Stimulated activated CD4-positive, alpha-beta T cell treated with anti-CD3 and anti-CD28 coated beads, Interleukin-4, amount 100 ng/mL, for 24 hours (primary cell): ENCODE data around the gene TRAPPC2.

ENCODE experiments used
- DNase-seq: peaks from one replicate; pipeline ENCODE4 v3.0.0-alpha.2; 2020

The TRAPPC2 gene

DNA sequence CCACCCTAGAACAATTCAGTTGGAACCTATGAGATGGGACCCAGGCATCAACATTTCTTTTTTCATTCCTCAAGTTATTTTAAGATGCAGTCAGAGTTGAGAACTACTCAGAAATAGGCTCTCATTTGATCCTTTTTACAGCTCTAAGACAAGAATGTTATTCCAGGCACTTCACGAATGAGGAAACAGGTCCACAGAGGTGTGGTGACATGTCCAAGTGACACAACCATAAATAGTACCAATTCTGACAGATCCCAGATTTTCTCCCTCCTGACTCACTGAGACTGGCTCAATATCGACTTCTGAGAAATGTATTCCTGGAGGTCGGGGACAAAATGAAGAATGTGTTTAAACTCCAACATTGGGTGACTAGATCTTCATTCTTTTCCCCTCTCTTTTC lies 70.4 kb downstream of the TRAPPC2 start:
- no peak for DNase-seq

DNA sequence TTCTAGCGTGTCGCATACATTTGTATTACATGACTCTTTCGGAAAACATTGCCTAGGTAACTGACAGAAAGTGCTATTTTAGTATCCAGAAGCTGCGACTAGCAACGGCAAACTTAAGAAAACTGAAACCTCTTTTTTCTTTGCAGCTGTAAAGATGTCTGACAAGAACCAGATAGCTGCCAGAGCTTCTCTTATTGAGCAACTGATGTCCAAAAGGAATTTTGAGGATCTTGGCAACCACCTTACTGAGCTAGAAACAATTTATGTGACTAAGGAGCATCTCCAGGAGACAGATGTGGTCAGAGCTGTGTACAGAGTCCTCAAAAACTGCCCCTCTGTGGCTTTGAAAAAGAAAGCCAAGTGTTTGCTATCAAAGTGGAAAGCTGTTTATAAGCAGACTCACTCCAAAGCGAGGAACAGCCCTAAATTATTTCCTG lies 72.0 kb downstream of the TRAPPC2 start:
- DNase-seq = no peak
